ENCODE results near the gene CREB5.

DNA sequence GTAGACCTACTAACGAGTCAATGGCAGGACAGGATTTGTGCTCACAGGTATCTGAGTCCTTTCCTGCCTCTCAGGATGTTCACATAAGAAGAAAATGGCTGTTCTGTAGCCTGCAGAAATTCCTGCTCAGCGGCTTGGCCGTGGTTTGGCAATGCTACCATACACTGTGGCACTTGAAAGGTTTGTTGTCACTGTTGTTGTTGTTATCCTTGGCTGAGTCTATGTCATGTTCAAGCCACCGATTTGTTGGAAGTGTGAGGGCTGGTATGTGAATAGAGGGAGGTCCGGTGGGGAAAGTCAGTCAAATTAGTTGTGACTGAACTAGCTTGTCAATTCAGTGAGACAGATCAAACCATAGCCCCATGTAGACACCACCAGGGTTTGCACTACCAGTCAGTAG, 345.9 kb downstream of the CREB5 start:
- no peak for TF ChIP-seq EZH2 (IDR thresholded peaks at IDR 0.05; ENCODE audit: low read length, unreplicated experiment)
- TF ChIP-seq, protein P1, sequence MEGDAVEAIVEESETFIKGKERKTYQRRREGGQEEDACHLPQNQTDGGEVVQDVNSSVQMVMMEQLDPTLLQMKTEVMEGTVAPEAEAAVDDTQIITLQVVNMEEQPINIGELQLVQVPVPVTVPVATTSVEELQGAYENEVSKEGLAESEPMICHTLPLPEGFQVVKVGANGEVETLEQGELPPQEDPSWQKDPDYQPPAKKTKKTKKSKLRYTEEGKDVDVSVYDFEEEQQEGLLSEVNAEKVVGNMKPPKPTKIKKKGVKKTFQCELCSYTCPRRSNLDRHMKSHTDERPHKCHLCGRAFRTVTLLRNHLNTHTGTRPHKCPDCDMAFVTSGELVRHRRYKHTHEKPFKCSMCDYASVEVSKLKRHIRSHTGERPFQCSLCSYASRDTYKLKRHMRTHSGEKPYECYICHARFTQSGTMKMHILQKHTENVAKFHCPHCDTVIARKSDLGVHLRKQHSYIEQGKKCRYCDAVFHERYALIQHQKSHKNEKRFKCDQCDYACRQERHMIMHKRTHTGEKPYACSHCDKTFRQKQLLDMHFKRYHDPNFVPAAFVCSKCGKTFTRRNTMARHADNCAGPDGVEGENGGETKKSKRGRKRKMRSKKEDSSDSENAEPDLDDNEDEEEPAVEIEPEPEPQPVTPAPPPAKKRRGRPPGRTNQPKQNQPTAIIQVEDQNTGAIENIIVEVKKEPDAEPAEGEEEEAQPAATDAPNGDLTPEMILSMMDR (conservative IDR thresholded peaks at IDR 0.05; ENCODE audit: low read depth, low read length) = no peak

Measured in PC-3 (cell line).